HG03097 (cell line): ENCODE data around the gene MMP15.
"Not testable (repeated sequence)": the region's sequence is repeated elsewhere in the genome, so short reads cannot be mapped to it uniquely, and the experiment has no call there.

Source experiments
- ATAC-seq: cut with Tn5 transposase; IDR thresholded peaks from one replicate; pipeline ENCODE4 v1.9.1; 2021; ENCODE audit not compliant: unreplicated experiment, low FRiP score

Gene MMP15

DNA sequence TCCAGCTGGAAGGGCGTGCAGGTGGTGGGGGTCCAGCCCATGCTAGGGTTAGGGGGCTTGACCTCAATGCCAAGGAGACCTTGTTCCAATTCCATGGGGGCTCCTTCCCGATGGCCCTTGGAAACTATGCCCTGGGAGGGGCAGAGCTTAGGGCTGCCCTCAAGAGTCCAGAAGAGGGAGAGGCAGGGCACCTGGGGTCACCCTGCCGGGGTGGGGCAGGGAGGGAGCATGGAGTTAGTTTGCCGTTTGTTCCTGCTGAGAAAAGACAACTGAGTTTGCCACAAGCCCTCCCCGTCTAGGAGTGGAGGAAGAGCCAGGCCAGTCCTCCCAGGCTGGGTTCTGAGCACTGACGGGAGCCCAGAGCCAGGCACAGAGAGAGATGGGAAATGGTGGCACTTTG lies 21.4 kb downstream of the MMP15 start:
- no peak for ATAC-seq

DNA sequence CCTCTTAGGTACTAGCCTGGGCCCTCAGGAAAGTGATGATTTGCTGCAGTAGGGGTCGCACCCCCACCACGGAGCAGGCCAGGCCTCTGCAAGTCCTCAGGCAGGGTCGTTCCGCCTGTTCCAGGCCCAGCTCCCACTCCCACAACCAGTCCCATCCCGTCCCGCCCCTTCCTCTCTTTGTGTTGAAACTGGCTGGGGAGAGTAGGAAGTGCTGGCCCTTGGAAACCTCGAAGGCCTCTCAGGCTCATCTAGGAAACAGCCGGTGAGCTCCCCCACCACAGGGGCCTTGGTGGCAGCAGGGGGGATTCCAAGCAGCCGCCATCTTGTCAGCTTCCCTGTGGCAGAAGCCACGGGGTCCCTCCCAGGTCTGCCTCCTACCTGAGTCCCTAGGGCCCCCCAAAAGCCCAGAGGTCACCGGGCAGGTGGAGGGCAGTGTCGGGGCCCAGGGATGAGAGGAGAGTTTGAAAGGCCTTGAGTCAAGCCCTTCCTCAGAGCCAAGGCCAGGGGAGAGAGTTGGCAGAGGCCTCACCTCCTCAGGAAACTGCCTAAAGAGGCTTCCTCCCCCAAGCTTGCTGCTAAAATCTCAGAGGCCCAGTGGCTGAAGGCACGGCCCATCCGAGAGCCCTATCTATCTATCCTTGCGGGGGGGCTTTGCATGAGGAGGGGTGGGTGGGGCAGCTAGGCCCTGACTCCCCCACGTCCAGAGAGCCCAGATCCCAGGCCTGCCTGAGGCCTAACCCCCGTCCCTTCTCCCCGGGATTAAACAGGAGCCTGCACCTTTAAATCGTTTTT lies 22.2 kb downstream of the MMP15 start:
- no peak for ATAC-seq

DNA sequence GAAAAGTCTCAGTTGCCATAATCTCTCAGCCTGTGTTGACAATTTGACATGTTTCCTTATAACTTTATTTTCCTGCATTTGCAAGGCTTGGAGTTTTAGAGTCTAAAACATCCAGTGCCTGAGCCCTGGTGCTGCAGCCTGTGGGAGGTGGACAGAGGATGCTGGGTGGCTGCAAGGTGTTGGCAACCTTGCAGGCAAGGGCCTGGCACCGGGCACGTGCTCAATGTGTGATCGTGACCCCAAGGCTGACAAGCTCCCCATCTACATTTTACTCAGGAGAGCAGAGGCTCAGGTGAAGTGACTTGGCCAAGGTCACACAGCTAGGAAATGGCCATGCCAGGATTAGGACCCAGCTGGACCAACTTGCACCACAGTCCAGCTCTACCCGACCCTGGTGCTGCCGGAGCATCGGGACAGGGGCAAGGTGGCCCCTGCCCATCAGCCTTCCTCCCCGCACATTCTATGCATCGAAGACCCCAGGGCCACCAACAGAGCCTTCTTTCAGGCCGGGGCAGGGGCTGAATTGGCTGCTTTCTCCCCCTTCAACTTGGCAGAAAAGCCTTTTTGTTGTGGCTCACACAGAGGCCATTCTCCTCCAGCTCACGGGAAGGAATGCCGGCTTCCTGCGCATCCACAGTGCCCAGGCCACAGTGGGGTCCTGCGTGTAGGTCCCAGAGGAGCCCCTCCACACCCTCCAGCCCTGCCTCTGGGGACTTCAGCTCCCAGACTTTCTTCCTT lies 23.1 kb downstream of the MMP15 start:
- ATAC-seq, result no peak

DNA sequence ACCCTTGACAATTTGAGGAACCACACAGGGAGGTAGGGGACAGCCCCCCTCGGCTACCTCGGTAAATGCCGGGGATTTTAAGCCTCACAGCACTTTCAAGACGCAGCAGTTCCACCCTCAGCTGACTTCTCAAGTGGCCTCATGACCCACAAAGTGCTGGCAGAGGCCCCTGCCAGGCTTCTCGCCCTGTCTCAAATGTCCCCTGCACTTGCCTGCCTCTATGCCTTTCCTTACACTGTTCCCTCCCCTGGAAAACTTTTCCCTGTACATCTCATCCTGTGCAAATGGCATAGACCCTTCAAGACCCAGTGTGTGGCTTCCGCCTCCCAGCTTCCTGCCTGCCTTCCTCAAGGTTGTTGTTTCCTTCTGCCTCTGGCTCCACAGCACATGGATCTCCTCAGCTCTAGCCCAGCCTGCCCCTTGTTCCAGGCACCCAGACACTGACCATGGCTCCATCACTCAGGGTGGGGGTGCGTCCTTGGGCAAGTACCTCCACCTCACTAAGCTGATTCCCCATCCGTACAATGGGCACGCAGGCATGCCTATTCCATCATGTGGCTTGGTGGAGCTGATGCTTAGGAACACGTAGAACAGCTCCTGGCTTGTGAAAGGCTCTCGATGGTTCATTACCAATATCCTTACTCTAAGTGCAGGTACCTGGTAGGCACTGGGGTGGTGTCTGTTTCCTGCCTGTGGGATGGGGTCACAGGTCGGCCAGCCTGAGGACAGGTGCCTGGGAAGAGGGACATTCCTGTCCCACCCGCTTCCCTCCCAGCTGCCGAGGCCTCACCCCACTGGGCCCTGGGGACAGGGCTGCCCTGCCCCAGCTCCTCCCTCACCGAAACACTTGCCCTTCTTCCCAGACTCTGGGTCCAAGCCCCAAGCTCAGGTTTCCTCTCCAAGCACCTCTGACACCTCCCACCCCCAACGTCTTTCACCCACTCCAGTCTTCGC lies 24.0 kb downstream of the MMP15 start:
- no peak for ATAC-seq

DNA sequence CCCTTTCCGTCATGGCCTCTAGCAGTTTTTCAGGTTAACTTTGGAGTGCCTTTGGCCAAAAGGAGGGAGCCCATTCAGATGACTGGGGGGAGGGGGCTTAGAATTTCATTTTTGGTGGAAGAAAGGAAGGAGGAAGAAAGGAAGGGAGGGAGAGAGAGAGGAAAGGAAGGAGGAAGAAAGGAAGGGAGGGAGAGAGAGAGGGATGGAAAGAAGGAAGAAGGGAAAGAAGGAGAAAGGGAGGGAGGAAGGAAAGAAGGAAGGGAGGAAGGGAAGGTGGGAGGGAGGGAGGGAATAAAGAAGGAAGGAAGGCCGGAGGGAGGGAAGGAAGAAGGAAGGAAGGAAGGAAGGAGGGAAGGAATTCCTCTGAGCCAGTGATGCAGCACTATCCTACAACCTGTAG lies 25.7 kb downstream of the MMP15 start:
- no peak for ATAC-seq

DNA sequence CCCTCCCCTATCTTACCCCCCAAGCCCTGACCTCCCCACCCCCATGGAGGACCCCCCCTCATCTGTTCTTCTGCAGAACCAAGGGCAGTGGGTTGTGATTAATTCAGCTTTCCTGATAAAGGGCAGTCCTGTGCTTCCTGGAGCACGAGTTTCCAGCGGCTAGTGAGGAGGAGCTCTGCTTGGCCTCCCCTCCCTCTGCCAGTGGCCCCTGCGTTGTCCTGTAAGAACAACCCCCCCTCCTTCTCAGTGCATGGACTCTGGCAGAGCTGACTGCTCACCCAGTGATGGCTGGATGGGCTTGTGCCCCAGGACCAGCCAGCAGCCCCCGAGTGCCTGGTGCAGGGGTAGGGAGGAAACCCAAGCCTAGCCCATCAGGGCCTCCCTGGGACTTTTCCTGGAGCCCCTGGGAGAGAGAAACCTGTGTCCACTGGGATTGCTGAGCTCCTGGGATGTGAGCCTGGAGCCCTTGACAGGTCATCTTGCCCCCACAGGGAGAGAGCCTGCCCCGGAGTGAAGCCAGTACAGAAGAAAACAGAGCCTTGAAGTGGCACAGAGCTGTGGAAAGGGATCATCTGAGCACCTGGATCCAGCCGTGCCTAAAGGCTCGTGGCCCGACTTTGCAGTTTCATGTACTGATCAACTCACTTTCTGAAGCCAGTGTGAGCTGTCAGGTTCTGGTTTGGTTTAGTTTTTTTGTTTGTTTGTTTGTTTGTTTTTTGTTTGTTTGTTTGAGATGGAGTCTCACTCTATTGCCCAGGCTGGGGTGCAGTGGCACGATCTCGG lies 26.5 kb downstream of the MMP15 start:
- no peak for ATAC-seq

DNA sequence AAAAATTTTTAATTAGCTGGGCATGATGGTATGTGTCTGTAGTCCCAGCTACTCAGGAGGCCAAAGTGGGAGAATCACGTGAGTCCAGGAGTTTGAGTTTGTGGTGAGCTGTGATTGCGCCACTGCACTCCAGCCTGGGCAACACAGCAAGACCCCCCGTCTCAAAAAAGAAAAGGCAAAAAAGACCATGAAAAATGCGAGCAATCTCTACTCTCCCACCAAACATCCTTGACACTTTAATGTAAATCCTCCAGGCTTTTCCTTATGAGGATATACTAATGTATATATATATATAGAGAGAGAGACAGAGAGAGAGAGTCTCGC lies 28.1 kb downstream of the MMP15 start:
- no peak for ATAC-seq

DNA sequence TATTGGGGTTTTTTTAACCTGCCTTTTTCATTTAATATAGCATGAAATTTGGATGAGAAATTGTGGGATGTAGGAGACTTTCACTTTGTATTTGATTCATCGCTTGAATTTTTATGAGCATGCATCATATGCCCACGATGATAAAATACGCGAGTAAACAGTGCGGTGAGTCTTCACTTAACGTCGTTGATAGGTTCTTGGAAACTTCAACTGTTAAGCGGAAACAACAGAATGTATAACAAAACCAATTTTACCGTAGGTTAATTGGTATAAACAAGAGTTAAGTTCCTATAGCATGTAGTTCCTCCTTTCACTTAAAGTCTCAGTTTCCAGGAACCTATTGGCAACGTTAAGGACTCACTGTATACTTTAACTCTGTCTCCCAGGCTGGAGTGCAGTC lies 28.7 kb downstream of the MMP15 start:
- ATAC-seq, result no peak

DNA sequence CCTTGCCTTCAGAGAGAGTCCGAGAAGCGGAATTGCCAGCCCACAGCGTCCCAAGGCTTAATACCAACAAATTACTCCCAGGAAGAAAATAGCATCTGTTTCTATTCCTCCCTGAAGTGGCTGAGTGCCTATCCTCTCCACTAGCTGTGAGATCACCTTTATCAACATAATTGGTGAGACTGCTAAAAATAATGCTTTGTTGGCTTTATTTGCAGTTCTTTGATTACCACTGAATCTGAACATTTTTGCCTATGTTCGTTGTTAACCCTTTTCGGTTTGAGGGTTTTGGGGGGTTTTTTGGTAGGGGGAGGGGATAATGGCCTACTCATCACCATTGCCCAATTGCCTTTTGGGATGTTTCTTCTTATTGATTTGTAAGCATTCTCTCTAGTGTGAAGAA lies 31.0 kb downstream of the MMP15 start:
- no peak for ATAC-seq

DNA sequence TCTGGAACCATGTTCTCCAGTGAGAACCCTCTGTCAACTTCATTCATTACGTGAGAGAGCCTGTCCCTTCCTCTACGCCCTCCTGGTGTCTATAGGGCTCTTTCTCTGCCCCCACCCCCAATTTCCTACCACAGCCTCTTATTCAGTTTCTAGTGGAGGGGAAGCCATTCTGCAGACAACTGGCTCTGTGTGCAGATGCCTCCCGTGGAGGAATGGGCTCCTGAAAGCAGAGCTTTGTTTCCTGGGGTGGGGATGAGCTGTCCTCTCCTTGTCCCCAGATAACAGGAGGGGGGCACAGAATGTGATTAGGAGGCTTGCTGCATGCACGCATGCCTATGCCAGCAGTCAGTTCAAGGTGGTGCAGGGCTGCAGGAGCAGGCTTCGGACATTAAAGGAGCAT lies 31.6 kb downstream of the MMP15 start:
- no peak for ATAC-seq

DNA sequence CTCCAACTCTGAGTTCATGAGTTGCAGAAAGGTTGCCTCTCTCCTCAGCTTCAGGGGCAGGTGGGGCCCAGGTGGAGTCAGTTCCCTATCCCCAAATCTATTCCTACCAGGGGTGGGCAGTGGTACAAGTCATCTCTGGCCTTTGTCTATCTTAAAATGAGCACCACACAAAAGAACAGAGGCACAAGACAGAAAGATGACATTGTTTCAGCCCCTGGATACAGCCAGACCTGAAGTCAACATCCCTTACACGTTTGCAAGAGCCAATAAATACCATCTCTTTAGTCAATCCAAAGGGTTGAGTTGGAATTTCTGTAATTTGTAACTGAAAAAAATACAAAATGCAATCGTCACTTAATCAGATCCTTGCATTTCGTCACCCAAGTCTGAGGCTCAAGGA lies 32.2 kb downstream of the MMP15 start:
- no peak for ATAC-seq

DNA sequence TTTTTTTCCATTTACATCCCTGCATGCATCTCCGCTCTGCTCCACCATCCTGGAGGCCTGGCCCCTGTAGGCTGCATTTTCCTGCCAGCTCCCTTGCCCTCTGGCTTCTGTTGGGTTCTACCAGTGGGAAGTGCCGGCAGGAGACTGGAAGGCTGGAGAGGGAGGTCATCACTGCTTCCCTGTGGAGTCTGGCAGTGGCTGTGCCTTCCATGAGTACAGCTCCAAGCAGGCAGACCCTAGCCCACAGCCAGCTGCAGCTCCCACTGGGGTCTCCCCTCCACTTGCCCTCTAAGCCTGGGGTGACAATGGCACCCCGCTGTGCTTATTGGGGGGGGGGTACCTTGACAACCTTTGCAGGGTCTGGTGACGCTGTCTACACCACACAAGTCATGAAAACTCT lies 37.3 kb downstream of the MMP15 start:
- ATAC-seq, result no peak

DNA sequence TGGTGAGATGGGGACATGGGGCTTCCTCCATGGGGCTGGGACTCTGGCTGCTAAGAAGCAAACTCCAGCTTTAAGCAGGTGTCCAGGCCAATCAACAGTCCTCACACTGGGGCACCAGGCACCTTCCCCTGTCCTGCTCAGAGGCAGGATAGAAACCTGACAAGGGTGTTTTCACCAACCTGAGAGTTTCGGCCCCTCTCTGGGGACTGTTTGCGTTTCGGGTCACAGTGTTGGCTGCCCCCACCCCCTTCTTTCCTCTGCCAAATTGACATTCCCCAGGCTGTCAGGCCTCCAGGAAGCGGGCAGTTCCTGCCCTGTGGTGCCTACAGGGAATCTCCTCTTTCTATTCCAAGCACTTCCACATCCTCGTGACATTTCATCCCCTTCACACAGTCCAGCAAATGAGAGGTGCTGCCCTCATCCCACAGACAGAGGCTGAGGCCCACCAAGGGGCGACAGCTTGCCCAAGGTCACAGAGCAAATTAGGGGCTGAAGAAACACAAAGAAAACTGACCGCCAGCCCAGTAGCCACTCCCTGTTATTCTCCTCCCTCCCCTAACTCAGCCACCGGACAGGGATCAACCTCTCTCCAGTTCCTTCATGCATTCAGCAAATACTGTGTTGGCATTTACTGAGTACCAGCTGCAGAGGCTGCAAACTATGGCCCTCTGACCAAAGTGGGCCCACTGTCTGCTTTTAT lies 38.0 kb downstream of the MMP15 start:
- ATAC-seq, result no peak

DNA sequence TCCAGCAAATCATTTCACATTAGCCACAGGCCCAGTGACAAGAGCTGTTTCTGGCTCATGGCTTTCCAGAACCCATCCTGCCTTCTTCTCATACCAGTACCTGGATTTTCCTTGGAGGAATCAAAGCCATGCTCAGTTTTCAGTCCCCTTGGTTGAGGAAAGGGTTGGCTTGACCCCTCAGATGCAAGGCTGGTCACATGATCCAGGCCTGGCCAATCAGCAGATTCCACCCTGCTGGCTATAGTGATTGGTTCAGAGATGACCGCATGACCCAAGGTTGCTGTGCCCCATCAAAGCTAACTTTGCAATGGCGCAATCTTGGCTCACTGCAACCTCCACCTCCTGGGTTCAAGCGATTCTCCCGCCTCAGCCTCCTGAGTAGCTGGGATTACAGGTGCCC lies 45.0 kb downstream of the MMP15 start:
- no peak for ATAC-seq

DNA sequence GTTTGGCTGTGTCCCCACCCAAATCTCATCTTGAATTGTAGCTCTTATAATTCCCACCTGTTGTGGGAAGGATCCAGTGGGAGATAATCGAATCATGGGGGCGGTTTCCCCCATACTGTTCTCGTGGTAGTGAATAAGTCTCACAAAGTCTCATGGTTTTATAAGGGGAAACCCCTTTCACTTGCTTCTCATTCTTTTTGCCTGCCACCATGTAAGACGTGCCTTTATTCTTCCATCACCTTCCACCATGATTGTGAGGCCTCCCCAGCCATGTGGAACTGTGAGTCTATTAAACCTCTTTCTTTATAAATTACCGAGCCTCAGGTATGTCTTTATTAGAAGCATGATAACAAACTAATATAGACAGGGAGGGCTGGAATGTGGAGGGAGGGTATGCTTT lies 46.6 kb downstream of the MMP15 start:
- not testable (repeated sequence) for ATAC-seq

DNA sequence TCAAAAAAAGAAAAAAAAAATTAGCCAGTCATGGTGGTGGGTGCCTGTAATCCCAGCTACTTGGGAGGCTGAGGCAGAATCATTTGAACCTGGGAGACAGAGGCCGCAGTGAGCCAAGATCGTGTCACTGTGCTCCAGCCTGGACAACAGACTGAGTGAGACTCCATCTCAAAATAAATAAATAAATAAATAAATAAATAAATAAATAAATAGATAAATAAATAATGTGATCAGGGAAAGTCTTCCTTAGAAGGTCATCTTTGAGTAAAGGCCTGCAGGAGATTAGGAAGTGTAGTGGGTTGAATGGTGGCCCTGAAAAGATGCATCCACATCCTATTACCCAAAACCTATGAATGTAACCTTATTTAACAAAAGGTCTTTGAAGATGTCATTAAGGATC lies 47.5 kb downstream of the MMP15 start:
- ATAC-seq, result not testable (repeated sequence)

DNA sequence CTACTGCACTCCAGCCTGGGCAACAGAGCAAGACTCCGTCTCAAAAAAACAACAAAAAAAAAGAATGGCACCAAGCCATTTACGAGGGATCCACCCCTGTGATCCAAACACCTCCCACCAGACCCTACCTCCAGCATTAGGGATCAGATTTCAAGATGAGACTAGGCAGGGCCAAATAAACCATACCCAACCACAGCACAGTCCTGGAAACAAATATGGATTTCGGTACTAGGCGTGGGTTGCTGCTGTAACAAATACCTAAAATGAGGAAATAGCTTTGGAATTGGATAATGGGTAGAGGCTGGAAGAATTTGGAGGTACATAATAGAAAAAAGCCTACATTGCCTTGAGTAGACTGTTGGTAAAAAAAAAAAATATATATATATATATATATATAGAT lies 49.1 kb downstream of the MMP15 start:
- ATAC-seq, result no peak

DNA sequence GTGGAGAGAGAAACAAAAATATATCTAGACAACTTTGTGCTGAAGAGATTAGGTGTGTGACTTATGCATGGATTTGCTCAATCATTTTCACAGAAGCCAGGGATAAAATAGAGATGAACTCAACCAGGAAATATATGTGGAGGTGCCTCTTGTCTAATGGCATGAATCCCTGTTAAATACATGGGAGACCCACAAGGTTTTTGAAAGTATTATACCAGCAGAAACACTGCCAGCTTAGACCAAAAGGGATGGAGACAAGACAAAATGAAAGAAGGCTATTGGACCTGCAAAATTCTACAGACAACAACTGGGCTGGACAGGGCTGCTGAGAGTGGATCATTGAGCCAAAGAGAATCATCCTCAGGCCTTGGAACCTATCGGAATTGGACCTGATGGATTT lies 51.0 kb downstream of the MMP15 start:
- no peak for ATAC-seq

DNA sequence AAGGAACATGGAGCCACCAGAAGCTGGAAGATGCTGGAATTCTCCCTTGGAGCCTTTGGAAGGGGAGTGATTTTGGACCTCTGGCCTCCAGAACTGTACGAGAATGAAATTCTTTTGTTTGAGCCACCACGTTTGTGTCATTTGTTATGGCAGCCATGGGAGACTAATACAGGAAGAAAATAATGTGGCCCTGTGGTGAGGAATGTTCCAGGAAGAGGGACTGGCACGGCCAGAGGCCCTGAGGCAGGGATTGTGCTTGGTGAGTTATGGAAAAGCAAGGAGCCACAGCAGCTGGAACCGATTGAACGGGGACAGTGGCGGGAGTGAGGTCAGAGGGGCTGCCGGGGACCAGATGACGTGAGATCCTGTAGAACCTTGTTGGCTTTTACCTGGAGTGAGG lies 52.2 kb downstream of the MMP15 start:
- no peak for ATAC-seq

DNA sequence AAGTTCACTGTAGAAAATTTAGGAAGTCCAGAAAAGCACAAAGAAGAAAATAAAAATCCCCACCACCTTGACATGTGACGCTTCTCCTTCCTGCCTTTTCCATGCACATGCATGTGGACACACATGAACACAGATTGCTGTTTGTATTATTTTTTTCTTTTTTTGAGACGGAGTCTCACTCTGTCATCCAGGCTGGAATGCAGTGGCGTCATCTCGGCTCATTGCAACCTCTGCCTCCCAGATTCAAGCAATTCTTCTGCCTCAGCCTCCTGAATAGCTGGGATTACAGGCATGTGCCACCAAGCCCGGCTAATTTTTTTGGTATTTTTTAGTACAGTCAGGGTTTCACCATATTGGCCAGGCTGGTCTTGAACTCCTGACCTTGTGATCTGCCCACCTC lies 55.1 kb downstream of the MMP15 start:
- ATAC-seq, result not testable (repeated sequence)
